ENCODE data around the gene ALG14. TPM values are rescaled to one million over a fixed set of nuclear protein-coding genes. Genes with fewer than 3 reads are reported as not detected.

ALG14 gene
- total RNA-seq, 2 experiments from 2014 or later = 0.08 to 0.52 TPM

DNA sequence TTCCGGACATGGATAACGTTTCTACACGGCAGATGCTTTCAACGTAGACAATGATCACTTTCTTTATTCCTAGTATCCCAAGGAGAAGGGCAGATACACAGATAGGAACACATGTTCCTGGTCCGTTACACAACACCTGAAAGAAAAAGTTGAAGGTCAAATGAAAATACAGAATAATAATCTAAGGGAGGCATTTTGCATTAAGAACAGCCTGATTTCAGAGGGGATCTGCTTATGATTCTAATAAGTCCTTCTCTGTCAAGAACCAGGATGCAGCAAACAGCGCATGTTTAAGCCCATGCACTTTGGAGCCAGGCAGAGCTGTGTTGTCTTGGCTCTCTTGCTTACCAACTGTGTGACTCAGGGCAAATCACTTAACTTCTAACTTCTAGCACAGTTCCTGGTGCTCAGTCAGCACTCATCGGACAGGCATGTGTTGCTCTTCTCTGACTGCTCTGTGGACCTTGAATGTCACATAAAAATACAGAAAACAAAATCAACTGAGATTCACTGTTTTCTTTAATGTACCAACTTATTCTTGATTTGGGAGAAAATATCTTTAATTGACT, 89.5 kb downstream of the ALG14 start:
- TF ChIP-seq, protein P1, sequence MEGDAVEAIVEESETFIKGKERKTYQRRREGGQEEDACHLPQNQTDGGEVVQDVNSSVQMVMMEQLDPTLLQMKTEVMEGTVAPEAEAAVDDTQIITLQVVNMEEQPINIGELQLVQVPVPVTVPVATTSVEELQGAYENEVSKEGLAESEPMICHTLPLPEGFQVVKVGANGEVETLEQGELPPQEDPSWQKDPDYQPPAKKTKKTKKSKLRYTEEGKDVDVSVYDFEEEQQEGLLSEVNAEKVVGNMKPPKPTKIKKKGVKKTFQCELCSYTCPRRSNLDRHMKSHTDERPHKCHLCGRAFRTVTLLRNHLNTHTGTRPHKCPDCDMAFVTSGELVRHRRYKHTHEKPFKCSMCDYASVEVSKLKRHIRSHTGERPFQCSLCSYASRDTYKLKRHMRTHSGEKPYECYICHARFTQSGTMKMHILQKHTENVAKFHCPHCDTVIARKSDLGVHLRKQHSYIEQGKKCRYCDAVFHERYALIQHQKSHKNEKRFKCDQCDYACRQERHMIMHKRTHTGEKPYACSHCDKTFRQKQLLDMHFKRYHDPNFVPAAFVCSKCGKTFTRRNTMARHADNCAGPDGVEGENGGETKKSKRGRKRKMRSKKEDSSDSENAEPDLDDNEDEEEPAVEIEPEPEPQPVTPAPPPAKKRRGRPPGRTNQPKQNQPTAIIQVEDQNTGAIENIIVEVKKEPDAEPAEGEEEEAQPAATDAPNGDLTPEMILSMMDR (IDR thresholded peaks at IDR 0.05) = no peak
- no peak for ATAC-seq (ENCODE audit: poor library complexity)
- Mint-ChIP-seq H3K4me3 (no peak overlapping the region), H3K27me3 (no peaks in the 10 kb centered on the region), H3K9me3 (no peaks in the 10 kb centered on the region), H3K36me3 (ENCODE audit: low read depth) (no peaks in the 10 kb centered on the region), H3K27ac (no peak overlapping the region), H3K4me1 (ENCODE audit: low read depth) (peaks cover 5% of the 10 kb centered on the region)
- Histone ChIP-seq H3K36me3 (ENCODE audit: insufficient read depth, low read length) (no peaks in the 10 kb centered on the region), H3K4me1 (ENCODE audit: insufficient read depth, low read length) (no peaks in the 10 kb centered on the region), H3K27ac (ENCODE audit: low read depth in 1 of 2, low read length in 2 of 2) (no peak overlapping the region), H3K4me3 (ENCODE audit: low read length) (no peak overlapping the region), H3K27me3 (ENCODE audit: control insufficient read depth in 1 of 2, insufficient read depth in 2 of 2, low read length in 2 of 2) (no peaks in the 10 kb centered on the region), H3K9me3 (ENCODE audit: control insufficient read depth in 1 of 2, insufficient read depth in 1 of 2, low read length in 2 of 2) (no peaks in the 10 kb centered on the region)
- DNase-seq = no peak
- intact Hi-C loops (cut with DNase I, micrococcal nuclease) = no loop called here
- ChIA-PET CTCF (no interaction called here), POLR2A (no interaction called here)

DNA sequence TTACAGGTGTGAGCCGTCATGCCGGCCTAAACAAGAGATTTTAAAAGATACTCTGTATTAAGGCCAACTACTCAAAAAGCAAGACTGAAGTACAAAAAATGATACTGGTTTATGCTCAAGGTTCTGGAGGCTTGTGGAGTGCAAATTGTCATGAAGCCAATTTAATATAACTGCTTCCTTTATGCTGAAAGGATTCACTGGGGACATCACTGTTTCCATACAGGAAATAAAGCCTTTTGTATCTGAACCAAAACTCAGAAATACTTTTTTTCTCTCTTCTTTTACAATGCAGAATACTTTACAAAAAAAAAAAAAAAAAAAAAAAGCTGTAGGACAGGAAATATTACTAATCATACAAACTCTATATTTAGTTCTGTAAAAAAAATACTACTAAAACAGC, 90.4 kb downstream of the ALG14 start:
- POLR2A ChIA-PET = no interaction called here
- no peak overlapping the region for H3K4me3 Mint-ChIP-seq

DNA sequence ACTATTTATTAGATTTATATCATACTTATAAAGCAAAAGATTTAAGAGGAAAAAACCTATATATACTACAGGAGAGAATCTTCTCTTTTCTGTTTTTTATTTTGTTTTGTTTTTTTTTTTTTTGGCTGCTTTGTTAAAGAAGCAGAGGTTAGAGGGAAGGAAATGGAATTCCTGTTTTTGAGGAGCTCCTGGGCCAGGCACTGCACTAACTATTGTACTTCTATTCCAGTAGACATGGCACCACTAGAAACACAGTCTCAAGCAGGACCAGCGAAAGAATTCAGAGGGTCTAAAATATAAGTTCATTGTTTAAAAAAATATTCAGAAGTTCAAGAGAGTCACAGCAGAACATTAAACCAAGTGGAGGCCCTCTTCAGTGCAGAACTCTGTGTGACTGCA, 91.2 kb downstream of the ALG14 start:
- H3K4me3 ChIP-seq (ENCODE audit: low read length) = no peak overlapping the region
- POLR2A ChIA-PET = no interaction called here
- Mint-ChIP-seq H3K9me3 (no peaks in the 10 kb centered on the region), H3K4me3 (no peak overlapping the region), H3K4me1 (ENCODE audit: low read depth) (peaks cover 5% of the 10 kb centered on the region), H3K27ac (no peak overlapping the region), H3K36me3 (ENCODE audit: low read depth) (no peaks in the 10 kb centered on the region), H3K27me3 (no peaks in the 10 kb centered on the region)
- ATAC-seq (ENCODE audit: poor library complexity) = no peak
- no peaks in the 10 kb centered on the region for H3K9me3 ChIP-seq (ENCODE audit: control insufficient read depth in 1 of 2, insufficient read depth in 1 of 2, low read length in 2 of 2)
- no peaks in the 10 kb centered on the region for H3K4me1 ChIP-seq (ENCODE audit: insufficient read depth, low read length)
- TF ChIP-seq, protein P1 (IDR thresholded peaks at IDR 0.05) = no peak
- no peak overlapping the region for H3K27ac ChIP-seq (ENCODE audit: low read depth in 1 of 2, low read length in 2 of 2)
- intact Hi-C loops (cut with DNase I, micrococcal nuclease) = no loop called here
- H3K27me3 ChIP-seq (ENCODE audit: control insufficient read depth in 1 of 2, insufficient read depth in 2 of 2, low read length in 2 of 2) = no peaks in the 10 kb centered on the region
- CTCF ChIA-PET = no interaction called here
- DNase-seq = no peak
- H3K36me3 ChIP-seq (ENCODE audit: insufficient read depth, low read length) = no peaks in the 10 kb centered on the region

More for the DNA sequence above, 90.4 kb downstream of the ALG14 start:
- TF ChIP-seq, protein P1 (IDR thresholded peaks at IDR 0.05) = no peak
- no peak for ATAC-seq (ENCODE audit: poor library complexity)
- Histone ChIP-seq H3K27me3 (ENCODE audit: control insufficient read depth in 1 of 2, insufficient read depth in 2 of 2, low read length in 2 of 2) (no peaks in the 10 kb centered on the region), H3K9me3 (ENCODE audit: control insufficient read depth in 1 of 2, insufficient read depth in 1 of 2, low read length in 2 of 2) (no peaks in the 10 kb centered on the region), H3K4me3 (ENCODE audit: low read length) (no peak overlapping the region), H3K4me1 (ENCODE audit: insufficient read depth, low read length) (no peaks in the 10 kb centered on the region), H3K27ac (ENCODE audit: low read depth in 1 of 2, low read length in 2 of 2) (no peak overlapping the region), H3K36me3 (ENCODE audit: insufficient read depth, low read length) (no peaks in the 10 kb centered on the region)
- no peak for DNase-seq
- no peaks in the 10 kb centered on the region for H3K36me3 Mint-ChIP-seq (ENCODE audit: low read depth)
- CTCF ChIA-PET = no interaction called here
- no peak overlapping the region for H3K27ac Mint-ChIP-seq
- H3K27me3 Mint-ChIP-seq = no peaks in the 10 kb centered on the region
- no peaks in the 10 kb centered on the region for H3K9me3 Mint-ChIP-seq
- intact Hi-C loops (cut with DNase I, micrococcal nuclease) = no loop called here
- H3K4me1 Mint-ChIP-seq (ENCODE audit: low read depth) = peaks cover 5% of the 10 kb centered on the region
